Endodermal cell (in vitro differentiated cells): Measurements from ENCODE around the gene ARAP2. TPM values are rescaled to one million over a fixed set of nuclear protein-coding genes. Genes with fewer than 3 reads are reported as not detected.

Experiments
- DNase-seq: peaks from one replicate; pipeline ENCODE4 v3.0.0-alpha.2; 2017
- H3K27ac ChIP-seq: 2 replicates; pipeline ENCODE4 v1.5.1; 2013; ENCODE audit warnings: mild to moderate bottlenecking, low read depth, low read length, moderate library complexity
- H3K27me3 ChIP-seq: 2 replicates; pipeline ENCODE4 v1.6.1; 2013; ENCODE audit warnings: mild to moderate bottlenecking, low read length, moderate library complexity; ENCODE audit not compliant: insufficient read depth, control insufficient read depth, poor library complexity, severe bottlenecking
- H3K36me3 ChIP-seq: 2 replicates; pipeline ENCODE4 v1.7.0; 2013; ENCODE audit warnings: mild to moderate bottlenecking, low read length, moderate library complexity; ENCODE audit not compliant: control insufficient read depth, insufficient read depth
- H3K4me1 ChIP-seq: one replicate; pipeline ENCODE4 v1.7.0; 2013; ENCODE audit warnings: low read length; ENCODE audit not compliant: control insufficient read depth, insufficient read depth
- H3K4me3 ChIP-seq: 2 replicates; pipeline ENCODE4 v1.5.1; 2013; ENCODE audit warnings: mild to moderate bottlenecking, low read length, moderate library complexity
- H3K9ac ChIP-seq: 2 replicates; pipeline ENCODE4 v1.6.1; 2013; ENCODE audit warnings: mild to moderate bottlenecking, low read length, moderate library complexity; ENCODE audit not compliant: poor library complexity, severe bottlenecking; ENCODE audit errors: extremely low read depth
- H3K9me3 ChIP-seq: 2 replicates; pipeline ENCODE4 v1.6.1; 2013; ENCODE audit warnings: mild to moderate bottlenecking, low read length, moderate library complexity; ENCODE audit not compliant: control insufficient read depth
- H3K27ac Mint-ChIP-seq: 2 replicates; pipeline ENCODE4 v1.8.0; 2020; ENCODE audit warnings: mixed read lengths
- H3K27me3 Mint-ChIP-seq: 2 replicates; pipeline ENCODE4 v1.8.0; 2021; ENCODE audit warnings: mild to moderate bottlenecking, mixed read lengths; ENCODE audit not compliant: insufficient read depth
- H3K36me3 Mint-ChIP-seq: 2 replicates; pipeline ENCODE4 v1.8.0; 2020; ENCODE audit warnings: low read depth, mixed read lengths
- H3K4me1 Mint-ChIP-seq: 2 replicates; pipeline ENCODE4 v1.8.0; 2020; ENCODE audit warnings: mixed read lengths
- H3K4me3 Mint-ChIP-seq: 2 replicates; pipeline ENCODE4 v1.8.0; 2020; ENCODE audit warnings: mild to moderate bottlenecking, moderate library complexity, mixed read lengths
- H3K9me3 Mint-ChIP-seq: 2 replicates; pipeline ENCODE4 v1.8.0; 2020; ENCODE audit warnings: mild to moderate bottlenecking, mixed read lengths
- WGBS, 2 experiments: methylation state at CpG; one replicate each; pipeline versions ENCODE4 v1.1.5 to v1.1.7; 2013; ENCODE audit warnings: missing lambda C conversion rate in 2 of 2, mixed read lengths in 1 of 2; ENCODE audit not compliant: insufficient coverage in 1 of 2, insufficient read length in 1 of 2; 5-methylcytosine and 5-hydroxymethylcytosine counted together
- total RNA-seq, 2 donors: library from RNA; stranded (reverse); fragmentation: NEBNext Ultra II Directional in 1 of 2; extraction: Animal tissue kit (Norgen Biotek cat#: 25700) in 1 of 2; gene quantifications; 2 replicates in 1 of 2; 3 replicates in 1 of 2; pipeline ENCODE4 v1.2.1, GENCODE V29; 2021
- TF ChIP-seq, protein P1 (sequence below): fragments of 200-600 bp; sonication (generic); conservative IDR thresholded peaks from 2 replicates; pipeline ENCODE4 v1.5.0; 2021; ENCODE audit warnings: antibody characterized with exemption, mild to moderate bottlenecking

The ARAP2 gene
- total RNA-seq, 2 donors from 2014 or later, result 2.2 to 5.5 TPM

DNA sequence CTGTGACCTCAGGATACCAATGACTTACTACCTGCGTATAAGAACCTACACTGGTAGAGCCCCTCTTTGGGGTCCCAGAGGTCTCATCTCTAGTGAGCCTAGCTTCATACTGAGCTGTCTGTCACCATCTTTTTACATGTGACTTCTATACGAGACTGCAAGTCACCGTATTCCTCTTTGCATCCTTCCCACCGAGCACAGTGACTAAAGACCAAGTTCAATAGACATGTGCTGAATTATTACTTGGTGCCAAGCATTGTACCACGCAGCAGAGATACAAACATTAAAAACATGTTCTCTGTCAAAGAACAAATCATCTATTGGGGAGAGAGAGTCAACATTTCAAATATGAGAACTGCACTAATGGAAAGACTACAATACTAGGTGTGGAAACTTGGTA is 16.4 kb downstream of the ARAP2 start:
- peaks cover 6% of the 10 kb centered on the region for H3K4me1 Mint-ChIP-seq

DNA sequence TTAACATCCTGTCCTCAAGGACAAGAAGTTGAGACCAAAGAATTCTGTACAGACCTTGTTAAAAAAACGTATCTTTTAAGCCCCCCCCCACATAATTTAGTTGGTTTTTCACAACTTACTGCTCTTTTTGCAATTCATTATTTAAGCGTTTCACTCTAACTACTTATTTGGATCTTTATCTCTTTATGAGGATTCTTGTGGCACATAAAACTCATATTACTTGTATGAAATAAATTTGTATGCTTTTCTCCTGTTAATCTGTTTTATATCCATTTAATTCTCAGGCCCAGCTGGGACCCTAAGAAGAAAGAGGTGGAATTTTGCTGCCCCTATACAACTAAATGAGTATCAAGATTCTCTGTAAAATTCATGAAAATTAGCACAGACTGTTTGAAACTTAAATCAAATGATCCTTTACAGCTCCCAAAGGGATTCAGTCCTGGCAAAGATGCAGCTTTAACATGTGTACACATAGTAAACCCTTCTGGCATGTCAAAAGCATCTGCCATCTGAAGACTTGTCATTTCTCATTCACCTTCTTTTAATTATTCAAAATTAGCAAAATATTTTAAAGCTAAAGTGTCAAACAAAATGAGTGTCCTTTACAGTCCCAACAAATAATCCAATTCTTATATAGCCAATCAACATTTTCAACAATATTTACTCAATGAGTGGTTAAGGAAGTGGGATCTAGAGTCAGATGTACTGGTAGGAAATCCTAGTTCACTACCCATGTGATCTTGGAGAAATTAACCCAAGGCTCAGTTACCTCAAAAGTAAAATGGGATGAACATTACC is 17.7 kb downstream of the ARAP2 start:
- Mint-ChIP-seq H3K36me3 (no peaks in the 10 kb centered on the region), H3K9me3 (no peaks in the 10 kb centered on the region), H3K4me3 (no peak overlapping the region), H3K27ac (no peak overlapping the region), H3K27me3 (peaks cover 4% of the 10 kb centered on the region), H3K4me1 (peaks cover 6% of the 10 kb centered on the region)
- TF ChIP-seq, protein P1, sequence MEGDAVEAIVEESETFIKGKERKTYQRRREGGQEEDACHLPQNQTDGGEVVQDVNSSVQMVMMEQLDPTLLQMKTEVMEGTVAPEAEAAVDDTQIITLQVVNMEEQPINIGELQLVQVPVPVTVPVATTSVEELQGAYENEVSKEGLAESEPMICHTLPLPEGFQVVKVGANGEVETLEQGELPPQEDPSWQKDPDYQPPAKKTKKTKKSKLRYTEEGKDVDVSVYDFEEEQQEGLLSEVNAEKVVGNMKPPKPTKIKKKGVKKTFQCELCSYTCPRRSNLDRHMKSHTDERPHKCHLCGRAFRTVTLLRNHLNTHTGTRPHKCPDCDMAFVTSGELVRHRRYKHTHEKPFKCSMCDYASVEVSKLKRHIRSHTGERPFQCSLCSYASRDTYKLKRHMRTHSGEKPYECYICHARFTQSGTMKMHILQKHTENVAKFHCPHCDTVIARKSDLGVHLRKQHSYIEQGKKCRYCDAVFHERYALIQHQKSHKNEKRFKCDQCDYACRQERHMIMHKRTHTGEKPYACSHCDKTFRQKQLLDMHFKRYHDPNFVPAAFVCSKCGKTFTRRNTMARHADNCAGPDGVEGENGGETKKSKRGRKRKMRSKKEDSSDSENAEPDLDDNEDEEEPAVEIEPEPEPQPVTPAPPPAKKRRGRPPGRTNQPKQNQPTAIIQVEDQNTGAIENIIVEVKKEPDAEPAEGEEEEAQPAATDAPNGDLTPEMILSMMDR, result no peak
- no peak for DNase-seq
- no peak overlapping the region for H3K9ac ChIP-seq
- no peak overlapping the region for H3K4me3 ChIP-seq
- no peaks in the 10 kb centered on the region for H3K4me1 ChIP-seq
- no peak overlapping the region for H3K27ac ChIP-seq
- H3K27me3 ChIP-seq, result no peaks in the 10 kb centered on the region
- H3K9me3 ChIP-seq, result no peaks in the 10 kb centered on the region
- WGBS, 2 experiments, result 82 to 83% methylated on average over 1 to 2 of the region's 2 CpGs
- no peaks in the 10 kb centered on the region for H3K36me3 ChIP-seq

More for the DNA sequence above, 16.4 kb downstream of the ARAP2 start:
- Histone ChIP-seq H3K36me3 (no peaks in the 10 kb centered on the region), H3K27ac (no peak overlapping the region), H3K9me3 (peaks cover 9% of the 10 kb centered on the region), H3K9ac (no peak overlapping the region), H3K4me3 (no peak overlapping the region), H3K4me1 (no peaks in the 10 kb centered on the region), H3K27me3 (no peaks in the 10 kb centered on the region)
- Mint-ChIP-seq H3K36me3 (no peaks in the 10 kb centered on the region), H3K9me3 (peaks cover 5% of the 10 kb centered on the region), H3K4me3 (no peak overlapping the region), H3K27ac (no peak overlapping the region), H3K27me3 (peaks cover 4% of the 10 kb centered on the region)
- DNase-seq, result no peak
- TF ChIP-seq, protein P1, result no peak
- WGBS, 2 experiments, result 95 to 97% methylated on average over 4 to 5 of the region's 5 CpGs

DNA sequence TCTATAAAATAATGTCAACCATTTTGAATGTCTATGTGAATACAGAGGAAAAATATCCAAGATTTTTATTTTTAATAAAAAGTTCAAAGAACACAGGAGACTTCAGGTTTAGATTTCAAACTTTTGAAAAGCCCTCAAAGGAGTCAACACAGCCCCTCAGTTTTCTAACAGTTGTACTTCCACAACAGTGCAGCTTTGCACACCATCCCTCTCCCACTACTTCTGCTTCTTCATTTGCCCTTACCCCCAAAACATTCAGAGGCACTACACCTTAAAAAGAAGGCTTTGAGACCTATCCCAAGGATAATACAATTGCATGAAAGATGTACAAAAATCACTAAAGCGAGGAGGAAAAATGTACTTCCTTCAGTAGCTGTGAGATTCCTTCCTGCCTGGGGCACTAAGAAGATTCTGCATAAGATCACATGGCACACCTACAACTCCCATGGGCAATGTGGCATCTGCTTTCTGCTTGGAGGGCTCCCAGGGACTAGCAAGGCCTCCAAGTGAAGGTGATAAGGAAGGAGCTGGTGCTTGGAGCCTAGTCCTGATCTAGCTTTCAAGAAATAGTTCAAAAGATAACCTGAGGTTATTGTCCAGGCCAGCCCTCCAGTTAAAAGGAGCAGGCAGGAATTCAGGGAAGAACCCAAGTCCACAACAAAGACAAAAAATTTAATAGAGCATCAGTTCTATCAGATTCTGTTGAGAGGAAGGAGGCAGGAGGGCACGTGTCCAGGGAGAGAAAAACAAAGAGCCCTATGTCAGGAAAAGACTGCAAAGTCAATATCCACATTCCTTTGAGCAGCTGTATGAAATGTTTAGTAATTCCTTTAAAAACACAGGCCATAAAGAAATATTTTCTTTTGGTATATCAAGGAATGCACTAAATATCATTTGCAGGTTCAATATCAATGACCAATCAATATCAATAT is 19.1 kb downstream of the ARAP2 start:
- Mint-ChIP-seq H3K36me3 (no peaks in the 10 kb centered on the region), H3K27ac (no peak overlapping the region), H3K27me3 (peaks cover 4% of the 10 kb centered on the region), H3K4me1 (peaks cover 6% of the 10 kb centered on the region), H3K4me3 (no peak overlapping the region), H3K9me3 (no peaks in the 10 kb centered on the region)
- Histone ChIP-seq H3K4me3 (no peak overlapping the region), H3K36me3 (no peaks in the 10 kb centered on the region), H3K27me3 (no peaks in the 10 kb centered on the region), H3K4me1 (no peaks in the 10 kb centered on the region), H3K9me3 (no peaks in the 10 kb centered on the region), H3K27ac (no peak overlapping the region), H3K9ac (no peak overlapping the region)
- no peak for DNase-seq
- TF ChIP-seq, protein P1, result no peak
- WGBS, 2 experiments, result 88 to 100% methylated on average over 1 to 2 of the region's 2 CpGs
